ENCODE results near the gene SLC14A1.

The SLC14A1 gene

DNA sequence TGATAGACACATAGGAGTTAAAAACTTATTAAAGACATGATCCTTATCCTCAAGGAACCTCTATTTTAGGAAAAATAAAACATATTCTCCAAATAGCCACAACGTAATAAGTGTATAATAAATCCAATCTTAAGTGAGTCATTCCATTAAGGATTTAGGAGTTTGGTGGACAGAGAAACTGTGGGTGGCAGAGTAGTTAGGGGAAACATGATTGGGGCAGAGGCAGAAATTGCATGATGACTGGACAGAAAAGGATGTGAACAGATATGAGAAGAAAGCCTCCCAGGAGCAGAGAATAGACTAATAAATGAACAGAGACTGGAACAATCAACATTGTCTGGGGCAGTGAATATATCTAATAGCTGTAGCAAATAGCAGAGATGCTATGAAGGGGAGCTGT, 53.4 kb downstream of the SLC14A1 start:
- H3K27ac ChIP-seq (ENCODE audit: low read depth, low read length), result no peak overlapping the region
- H3K36me3 ChIP-seq (ENCODE audit: control insufficient read depth in 1 of 2, insufficient read depth in 2 of 2, low read length in 2 of 2), result no peaks in the 10 kb centered on the region
- WGBS (ENCODE audit: extremely low coverage, insufficient coverage, insufficient read length), result no CpG with 5 or more reads among the region's 1 CpG

DNA sequence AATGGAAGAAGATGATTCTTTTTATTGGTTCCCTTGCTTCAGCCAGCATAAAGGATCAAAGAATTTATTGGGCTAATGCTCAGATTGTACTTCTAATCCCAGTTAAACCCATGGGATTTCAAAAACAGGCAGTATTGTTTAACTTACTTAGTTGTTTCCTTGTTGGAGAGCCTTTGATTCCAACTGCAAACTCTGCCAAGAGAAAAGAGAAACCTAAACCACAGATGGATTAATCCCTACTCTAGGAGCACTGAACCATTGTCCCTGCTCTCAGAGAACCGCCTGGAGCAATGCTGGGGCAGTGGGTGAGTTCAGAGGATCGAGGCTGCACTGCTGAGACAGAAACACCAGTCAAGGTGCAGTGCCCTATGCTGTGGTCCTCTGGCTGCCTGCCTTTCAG, 56.6 kb downstream of the SLC14A1 start:
- Histone ChIP-seq H3K9ac (ENCODE audit: low read length) (no peak overlapping the region), H3K4me1 (ENCODE audit: control insufficient read depth in 1 of 2, insufficient read depth in 2 of 2, low read length in 2 of 2) (peaks cover under 1 to 2% of the 10 kb centered on the region in 2 experiments), H3K79me1 (ENCODE audit: low read length) (peaks cover 3% of the 10 kb centered on the region), H2BK5ac (ENCODE audit: low read depth, low read length, poor library complexity) (no peak overlapping the region), H3K36me3 (ENCODE audit: control insufficient read depth in 1 of 2, insufficient read depth in 2 of 2, low read length in 2 of 2) (no peaks in the 10 kb centered on the region), H4K91ac (ENCODE audit: low read depth, low read length) (no peak overlapping the region), H3K27me3 (ENCODE audit: insufficient read depth, low read length) (no peaks in the 10 kb centered on the region), H4K12ac (ENCODE audit: low read depth, low read length) (no peak overlapping the region), H2AFZ (ENCODE audit: insufficient read depth, low read length, poor library complexity) (no peak overlapping the region), H4K8ac (ENCODE audit: low read depth, low read length) (no peak overlapping the region), H2AK5ac (ENCODE audit: low read length) (no peak overlapping the region), H3K79me2 (ENCODE audit: control insufficient read depth, insufficient read depth, low read length, poor library complexity) (no peaks in the 10 kb centered on the region), H3K14ac (ENCODE audit: low read length) (no peak overlapping the region), H3K27ac (ENCODE audit: low read depth, low read length) (no peak overlapping the region), H3K4me3 (ENCODE audit: low read depth, low read length) (peak overlapping the region; percentile 44), H2BK120ac (ENCODE audit: insufficient read depth, low read length, poor library complexity) (no peak overlapping the region), H2BK12ac (ENCODE audit: low read length) (no peak overlapping the region), H3K4me2 (ENCODE audit: low read length) (no peak overlapping the region), H3K18ac (ENCODE audit: low read length) (no peak overlapping the region), H3K9me3 (ENCODE audit: insufficient read depth, low read depth, low read length) (no peaks in the 10 kb centered on the region), H3K4ac (ENCODE audit: low read depth, low read length) (no peak overlapping the region), H3K23ac (ENCODE audit: low read length) (peak overlapping the region; percentile 7)
- WGBS (ENCODE audit: extremely low coverage, insufficient coverage, insufficient read length), result no CpG with 5 or more reads among the region's 2 CpGs
- DNase-seq, result no peak

More for the DNA sequence above, 53.4 kb downstream of the SLC14A1 start:
- Histone ChIP-seq H3K4me2 (ENCODE audit: low read length) (no peak overlapping the region), H3K9ac (ENCODE audit: low read length) (no peak overlapping the region), H2AFZ (ENCODE audit: insufficient read depth, low read length, poor library complexity) (no peak overlapping the region), H2BK120ac (ENCODE audit: insufficient read depth, low read length, poor library complexity) (no peak overlapping the region), H2BK12ac (ENCODE audit: low read length) (no peak overlapping the region), H4K12ac (ENCODE audit: low read depth, low read length) (no peak overlapping the region), H3K4me3 (ENCODE audit: low read depth, low read length) (no peak overlapping the region), H2BK5ac (ENCODE audit: low read depth, low read length, poor library complexity) (no peak overlapping the region), H4K91ac (ENCODE audit: low read depth, low read length) (no peak overlapping the region), H3K23ac (ENCODE audit: low read length) (no peak overlapping the region), H4K8ac (ENCODE audit: low read depth, low read length) (no peak overlapping the region), H3K14ac (ENCODE audit: low read length) (no peak overlapping the region), H2AK5ac (ENCODE audit: low read length) (no peak overlapping the region), H3K79me2 (ENCODE audit: control insufficient read depth, insufficient read depth, low read length, poor library complexity) (peaks cover 3% of the 10 kb centered on the region), H3K18ac (ENCODE audit: low read length) (no peak overlapping the region), H3K4me1 (ENCODE audit: control insufficient read depth in 1 of 2, insufficient read depth in 2 of 2, low read length in 2 of 2) (peaks cover 0 to 5% of the 10 kb centered on the region in 2 experiments), H3K4ac (ENCODE audit: low read depth, low read length) (no peak overlapping the region), H3K79me1 (ENCODE audit: low read length) (peaks cover 5% of the 10 kb centered on the region), H3K27me3 (ENCODE audit: insufficient read depth, low read length) (no peaks in the 10 kb centered on the region), H3K9me3 (ENCODE audit: insufficient read depth, low read depth, low read length) (no peaks in the 10 kb centered on the region)
- no peak for DNase-seq

DNA sequence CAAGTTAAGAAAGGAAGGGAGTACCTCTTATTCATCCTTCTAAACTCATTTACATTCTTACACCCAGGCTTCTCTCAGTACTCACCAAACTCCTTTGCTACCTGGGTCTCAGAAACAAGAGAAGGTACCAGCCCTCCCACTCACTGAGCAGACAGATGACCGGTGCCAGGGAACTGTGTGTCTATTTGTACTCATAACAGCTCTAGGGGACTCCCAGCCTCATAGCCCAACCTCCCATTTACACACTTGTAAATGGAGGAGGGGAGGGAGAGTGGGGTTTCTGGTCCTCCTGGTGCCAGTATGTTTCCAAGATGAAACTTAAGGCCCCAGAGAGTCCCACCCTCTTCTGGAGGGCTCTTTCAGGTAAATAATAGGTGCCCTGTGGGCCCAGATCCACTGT, 58.7 kb downstream of the SLC14A1 start:
- Histone ChIP-seq H2AK5ac (ENCODE audit: low read length) (no peak overlapping the region), H3K79me1 (ENCODE audit: low read length) (peaks cover 2% of the 10 kb centered on the region), H3K23ac (ENCODE audit: low read length) (no peak overlapping the region), H3K27me3 (ENCODE audit: insufficient read depth, low read length) (no peaks in the 10 kb centered on the region), H3K79me2 (ENCODE audit: control insufficient read depth, insufficient read depth, low read length, poor library complexity) (no peaks in the 10 kb centered on the region), H3K14ac (ENCODE audit: low read length) (no peak overlapping the region), H3K18ac (ENCODE audit: low read length) (no peak overlapping the region), H2AFZ (ENCODE audit: insufficient read depth, low read length, poor library complexity) (no peak overlapping the region), H4K8ac (ENCODE audit: low read depth, low read length) (no peak overlapping the region), H2BK12ac (ENCODE audit: low read length) (no peak overlapping the region), H3K4me2 (ENCODE audit: low read length) (no peak overlapping the region), H3K4me1 (ENCODE audit: control insufficient read depth in 1 of 2, insufficient read depth in 2 of 2, low read length in 2 of 2) (peaks cover 0 to 2% of the 10 kb centered on the region in 2 experiments), H3K9ac (ENCODE audit: low read length) (no peak overlapping the region), H2BK5ac (ENCODE audit: low read depth, low read length, poor library complexity) (peak overlapping the region; percentile 19), H3K27ac (ENCODE audit: low read depth, low read length) (no peak overlapping the region), H2BK120ac (ENCODE audit: insufficient read depth, low read length, poor library complexity) (no peak overlapping the region), H3K36me3 (ENCODE audit: control insufficient read depth in 1 of 2, insufficient read depth in 2 of 2, low read length in 2 of 2) (no peaks in the 10 kb centered on the region), H3K4me3 (ENCODE audit: low read depth, low read length) (no peak overlapping the region), H3K9me3 (ENCODE audit: insufficient read depth, low read depth, low read length) (no peaks in the 10 kb centered on the region), H4K12ac (ENCODE audit: low read depth, low read length) (no peak overlapping the region), H4K91ac (ENCODE audit: low read depth, low read length) (no peak overlapping the region), H3K4ac (ENCODE audit: low read depth, low read length) (no peak overlapping the region)
- DNase-seq, result no peak
- WGBS (ENCODE audit: extremely low coverage, insufficient coverage, insufficient read length), result no CpG with 5 or more reads among the region's 1 CpG

DNA sequence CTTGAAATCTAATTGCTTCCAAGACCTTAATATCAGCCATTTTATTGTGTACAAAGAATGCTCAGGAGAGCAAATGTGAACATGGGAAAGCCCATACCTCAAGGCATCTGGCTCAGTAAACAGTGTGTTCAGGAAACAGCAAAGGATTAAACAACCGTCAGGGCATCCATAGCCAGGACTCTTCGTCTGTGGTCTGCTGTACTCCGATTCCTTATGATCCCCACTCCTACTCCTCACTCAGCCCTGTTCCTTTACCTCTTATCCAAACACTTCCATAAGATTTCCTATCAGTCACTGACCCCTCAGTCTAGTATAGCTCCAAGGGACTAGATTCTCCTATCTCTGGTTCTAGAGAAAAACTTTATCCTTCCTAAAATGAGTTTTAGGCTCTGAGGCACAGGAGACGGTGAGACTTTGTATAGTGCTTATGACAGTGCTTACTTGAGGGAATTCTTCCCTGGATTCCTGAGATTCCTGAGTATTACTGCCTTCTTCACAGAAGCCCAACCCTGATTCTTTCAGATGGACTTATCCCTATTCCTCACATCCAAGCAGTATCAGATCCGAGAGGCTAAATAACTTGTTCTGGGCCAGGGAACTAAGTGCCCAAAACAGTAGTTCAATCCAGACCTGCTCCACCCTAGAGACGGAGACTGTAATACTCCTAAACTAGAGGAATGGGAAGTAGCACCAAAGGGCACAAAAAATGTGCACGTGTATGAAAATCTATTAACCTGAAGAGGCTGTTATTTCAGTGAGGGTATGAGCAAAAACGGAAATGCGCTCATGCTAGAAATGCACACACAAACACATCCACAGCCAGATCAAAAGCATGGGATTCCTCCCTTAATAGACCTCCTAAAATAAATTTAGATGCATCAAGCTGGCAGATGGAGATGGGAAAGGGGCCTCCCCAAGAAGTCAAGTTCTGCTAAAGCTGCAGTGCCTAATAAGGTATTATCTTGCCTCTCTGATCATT, 59.4 kb downstream of the SLC14A1 start:
- Histone ChIP-seq H3K23ac (ENCODE audit: low read length) (no peak overlapping the region), H3K27ac (ENCODE audit: low read depth, low read length) (no peak overlapping the region), H3K18ac (ENCODE audit: low read length) (no peak overlapping the region), H4K8ac (ENCODE audit: low read depth, low read length) (no peak overlapping the region), H2AFZ (ENCODE audit: insufficient read depth, low read length, poor library complexity) (no peak overlapping the region), H3K27me3 (ENCODE audit: insufficient read depth, low read length) (no peaks in the 10 kb centered on the region), H3K14ac (ENCODE audit: low read length) (no peak overlapping the region), H3K9ac (ENCODE audit: low read length) (no peak overlapping the region), H3K4me2 (ENCODE audit: low read length) (peak overlapping the region; percentile 19), H2BK5ac (ENCODE audit: low read depth, low read length, poor library complexity) (no peak overlapping the region), H3K4me1 (ENCODE audit: control insufficient read depth in 1 of 2, insufficient read depth in 2 of 2, low read length in 2 of 2) (peaks cover 0 to 2% of the 10 kb centered on the region in 2 experiments), H3K36me3 (ENCODE audit: control insufficient read depth in 1 of 2, insufficient read depth in 2 of 2, low read length in 2 of 2) (no peaks in the 10 kb centered on the region), H2BK12ac (ENCODE audit: low read length) (no peak overlapping the region), H3K79me1 (ENCODE audit: low read length) (peaks cover 2% of the 10 kb centered on the region), H4K91ac (ENCODE audit: low read depth, low read length) (no peak overlapping the region), H3K79me2 (ENCODE audit: control insufficient read depth, insufficient read depth, low read length, poor library complexity) (no peaks in the 10 kb centered on the region), H2AK5ac (ENCODE audit: low read length) (no peak overlapping the region), H3K9me3 (ENCODE audit: insufficient read depth, low read depth, low read length) (no peaks in the 10 kb centered on the region), H3K4me3 (ENCODE audit: low read depth, low read length) (no peak overlapping the region), H3K4ac (ENCODE audit: low read depth, low read length) (no peak overlapping the region), H4K12ac (ENCODE audit: low read depth, low read length) (no peak overlapping the region), H2BK120ac (ENCODE audit: insufficient read depth, low read length, poor library complexity) (no peak overlapping the region)
- WGBS (ENCODE audit: extremely low coverage, insufficient coverage, insufficient read length), result no CpG with 5 or more reads among the region's 9 CpGs
- DNase-seq, result peak in 1 of 2 donors; percentile 67
